IMR-90 (cell line): ENCODE measurements around the gene CHST1. TPM values are rescaled to one million over a fixed set of nuclear protein-coding genes. Genes with fewer than 3 reads are reported as not detected.

Source experiments
- ATAC-seq: fragments of 200-7000 bp; cut with Tn5 transposase; 2 replicates; pipeline ENCODE4 v1.9.1; 2020; ENCODE audit warnings: low read depth, mild to moderate bottlenecking, moderate library complexity
- BruUV-seq: library from RNA; stranded (reverse); fragments of 400-500 nt; replicated peaks from 2 replicates; lab custom pipeline; 2021; lab: Mats Ljungman, UMichigan
- CTCF ChIA-PET: fragments of 300-600 bp; formaldehyde crosslinking; extraction: SDS; loops from one replicate; lab custom pipeline; 2021; ENCODE audit warnings: antibody characterized with exemption; lab: Yijun Ruan, JAX
- POLR2A ChIA-PET: fragments of 300-600 bp; sonication (Branson Sonifier 250); formaldehyde crosslinking; loops from one replicate; lab custom pipeline; 2022; ENCODE audit warnings: antibody characterized with exemption; ENCODE audit not compliant: unreplicated experiment; lab: Charles Lee
- DNase-seq: peaks from one replicate; pipeline ENCODE4 v3.0.0; 2013
- H2AFZ ChIP-seq: replicated peaks from 2 replicates; pipeline ENCODE3; 2013; ENCODE audit warnings: low read length, mild to moderate bottlenecking; ENCODE audit not compliant: poor library complexity
- H2AK5ac ChIP-seq: 2 replicates; pipeline ENCODE4 v1.6.1; 2013; ENCODE audit warnings: low read depth, low read length, inconsistent platforms
- H2AK9ac ChIP-seq: replicated peaks from 2 replicates; pipeline ENCODE3; 2013; ENCODE audit warnings: mild to moderate bottlenecking, low read depth, low read length, moderate library complexity; ENCODE audit not compliant: poor library complexity
- H2BK120ac ChIP-seq: 2 replicates; pipeline ENCODE4 v1.6.1; 2013; ENCODE audit warnings: low read depth, low read length, inconsistent platforms
- H2BK15ac ChIP-seq: 3 replicates; pipeline ENCODE4 v1.6.1; 2013; ENCODE audit warnings: low read depth, low read length, inconsistent platforms
- H2BK20ac ChIP-seq: 2 replicates; pipeline ENCODE4 v1.6.1; 2013; ENCODE audit warnings: low read depth, mild to moderate bottlenecking, inconsistent platforms, low read length, moderate library complexity
- H2BK5ac ChIP-seq: 2 replicates; pipeline ENCODE4 v1.6.1; 2013; ENCODE audit warnings: mild to moderate bottlenecking, low read depth, low read length, inconsistent platforms; ENCODE audit not compliant: poor library complexity, severe bottlenecking
- H3K14ac ChIP-seq: replicated peaks from 2 replicates; pipeline ENCODE4 v1.6.1; 2013; ENCODE audit warnings: low read depth, low read length, inconsistent platforms
- H3K18ac ChIP-seq: 2 replicates; pipeline ENCODE4 v1.6.1; 2013; ENCODE audit warnings: low read depth, low read length, control low read depth
- H3K23ac ChIP-seq: 2 replicates; pipeline ENCODE4 v1.6.1; 2013; ENCODE audit warnings: low read depth, low read length, inconsistent platforms
- H3K27ac ChIP-seq: 2 replicates; pipeline ENCODE4 v1.5.1; 2013; ENCODE audit warnings: mild to moderate bottlenecking, control low read depth, low read length; ENCODE audit not compliant: insufficient read depth
- H3K27me3 ChIP-seq: 2 replicates; pipeline ENCODE4 v1.6.1; 2013; ENCODE audit warnings: low read length; ENCODE audit not compliant: control insufficient read depth, insufficient read depth
- H3K36me3 ChIP-seq: 2 replicates; pipeline ENCODE4 v1.6.1; 2013; ENCODE audit warnings: low read length, mixed read lengths; ENCODE audit not compliant: control insufficient read depth, insufficient read depth
- H3K4ac ChIP-seq: 2 replicates; pipeline ENCODE4 v1.6.1; 2013; ENCODE audit warnings: low read depth, low read length, inconsistent platforms
- H3K4me1 ChIP-seq: 2 replicates; pipeline ENCODE4 v1.6.1; 2013; ENCODE audit warnings: low read length, mixed read lengths; ENCODE audit not compliant: control insufficient read depth, insufficient read depth
- H3K4me2 ChIP-seq: 2 replicates; pipeline ENCODE4 v1.6.1; 2013; ENCODE audit warnings: low read depth, mild to moderate bottlenecking, control low read depth, low read length, moderate library complexity
- H3K4me3 ChIP-seq: 2 replicates; pipeline ENCODE4 v1.5.1; 2013; ENCODE audit warnings: low read depth, mild to moderate bottlenecking, control low read depth, low read length, moderate library complexity; ENCODE audit not compliant: insufficient read depth
- H3K56ac ChIP-seq: 2 replicates; pipeline ENCODE4 v1.6.1; 2013; ENCODE audit warnings: low read length, inconsistent platforms; ENCODE audit not compliant: insufficient read depth; ENCODE audit errors: extremely low read depth
- H3K79me1 ChIP-seq, 2 experiments: 2 replicates each; pipeline ENCODE4 v1.6.1; 2013; ENCODE audit warnings: low read length in 2 of 2, inconsistent platforms in 1 of 2, low read depth in 1 of 2
- H3K9ac ChIP-seq: 2 replicates; pipeline ENCODE4 v1.6.1; 2013; ENCODE audit warnings: low read depth, low read length, control low read depth
- H3K9me1 ChIP-seq: 2 replicates; pipeline ENCODE4 v1.6.1; 2013; ENCODE audit warnings: low read length, inconsistent platforms; ENCODE audit not compliant: insufficient read depth
- H3K9me3 ChIP-seq: 2 replicates; pipeline ENCODE4 v1.6.1; 2013; ENCODE audit warnings: low read length; ENCODE audit not compliant: control insufficient read depth, insufficient read depth
- H4K20me1 ChIP-seq: 2 replicates; pipeline ENCODE4 v1.6.1; 2013; ENCODE audit warnings: low read length, inconsistent platforms; ENCODE audit not compliant: insufficient read depth
- H4K5ac ChIP-seq: 2 replicates; pipeline ENCODE4 v1.6.1; 2013; ENCODE audit warnings: mild to moderate bottlenecking, low read depth, low read length, control low read depth
- H4K8ac ChIP-seq, 2 experiments: 2 replicates each; pipeline ENCODE4 v1.6.1; 2013; ENCODE audit warnings: low read depth in 2 of 2, low read length in 2 of 2, control low read depth in 1 of 2, inconsistent platforms in 1 of 2
- H4K91ac ChIP-seq: 2 replicates; pipeline ENCODE4 v1.6.1; 2013; ENCODE audit warnings: low read depth, low read length, inconsistent platforms; ENCODE audit not compliant: insufficient read depth
- CEBPB ChIP-seq: IDR thresholded peaks from 2 replicates; pipeline ENCODE4 v1.6.1; 2012; ENCODE audit warnings: low read depth, low read length, improper control_type of control experiment
- MAFK ChIP-seq: IDR thresholded peaks from 2 replicates; pipeline ENCODE4 v1.6.1; 2012; ENCODE audit warnings: low read depth, low read length, improper control_type of control experiment
- MAZ ChIP-seq: IDR thresholded peaks from 2 replicates; pipeline ENCODE4 v1.6.1; 2012; ENCODE audit warnings: low read depth, mild to moderate bottlenecking, low read length, improper control_type of control experiment, moderate library complexity, borderline replicate concordance
- NFE2L2 ChIP-seq: fragments of 150-350 bp; IDR thresholded peaks from 2 replicates; pipeline ENCODE4 v1.6.1; 2016; ENCODE audit warnings: low read depth, mild to moderate bottlenecking, low read length
- RCOR1 ChIP-seq: IDR thresholded peaks from 2 replicates; pipeline ENCODE4 v1.6.1; 2012; ENCODE audit warnings: mild to moderate bottlenecking, low read length, improper control_type of control experiment; ENCODE audit not compliant: insufficient replicate concordance
- WGBS, 2 experiments: methylation state at CpG; one replicate each; pipeline versions ENCODE4 v1.1.5 to v1.1.7; 2013; ENCODE audit warnings: missing lambda C conversion rate in 2 of 2; ENCODE audit not compliant: insufficient read length in 1 of 2; ENCODE audit errors: extremely low coverage in 2 of 2; 5-methylcytosine and 5-hydroxymethylcytosine counted together
- dilution Hi-C: fragments of 300-500 bp; cut with HindIII; formaldehyde crosslinking; loops from one replicate; pipeline ENCODE4 v1.14.3; 2018; ENCODE audit warnings: low sequenced_read_pairs; ENCODE audit not compliant: unreplicated experiment
- in situ Hi-C: fragments of 300-500 bp; cut with MboI; formaldehyde crosslinking; loops from 3 replicates; pipeline ENCODE4 v1.14.3; 2019; ENCODE audit warnings: low sequenced_read_pairs, inconsistent platforms, mixed read lengths
- intact Hi-C: fragments of 100-400 bp; cut with micrococcal nuclease; formaldehyde crosslinking; loops from 2 replicates; pipeline ENCODE4 v1.10.0; 2022
- polyA plus RNA-seq, 3 experiments: library from polyadenylated mRNA; depleted of rRNA; stranded (reverse); fragments of >200 nt; gene quantifications; 2 replicates each; pipeline ENCODE4 v1.2.3, GENCODE V29; 2012; ENCODE audit warnings: low replicate concordance in 1 of 3
- total RNA-seq: library from RNA; depleted of rRNA; stranded (reverse); fragments of >200 nt; gene quantifications from 2 replicates; pipeline ENCODE4 v1.2.3, GENCODE V29; 2012

The CHST1 gene
- total and polyA plus RNA-seq, 2 of the 4 experiments (the other 2 are of a cell fraction), result 0.21 TPM; not detected in 1

DNA sequence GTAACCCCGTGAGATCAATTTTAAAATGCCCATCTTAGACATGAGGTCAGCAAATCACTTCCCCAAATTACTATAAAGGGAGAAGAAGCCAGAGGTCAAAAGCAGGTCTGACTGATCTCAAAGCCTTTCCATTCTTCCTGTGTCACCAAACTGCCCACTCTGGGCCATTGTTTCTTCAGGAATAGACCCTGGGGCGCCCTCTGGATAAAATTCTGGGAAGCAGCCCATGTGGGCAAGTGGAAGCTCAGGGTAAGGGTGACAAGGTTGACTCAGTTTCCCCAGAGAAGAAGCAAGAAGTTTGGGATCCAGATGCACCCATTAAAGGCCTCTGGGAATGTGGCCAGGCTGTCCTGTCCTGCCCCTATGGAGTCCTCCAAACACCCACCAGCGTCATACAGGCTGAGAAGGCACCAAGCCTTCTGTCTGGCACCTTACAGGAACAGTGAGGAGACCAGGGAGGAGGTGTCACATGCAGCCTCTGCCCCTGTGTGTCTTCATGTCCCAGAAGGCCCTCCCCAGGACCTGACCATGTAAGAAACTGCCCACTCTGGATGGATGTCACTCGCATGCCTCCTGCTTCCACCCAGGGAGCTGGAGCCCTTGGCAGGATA is 50.1 kb downstream of the CHST1 start:
- CTCF ChIA-PET, result no interaction called here

More for the DNA sequence above, 50.1 kb downstream of the CHST1 start:
- no peak overlapping the region for H2BK120ac ChIP-seq
- no peak for TF ChIP-seq MAZ
- no peak for TF ChIP-seq CEBPB
- no peak for TF ChIP-seq NFE2L2
- no peak for TF ChIP-seq RCOR1
- no peak for TF ChIP-seq MAFK
- in situ Hi-C loops, result no loop called here
- H3K36me3 ChIP-seq, result no peaks in the 10 kb centered on the region
- no peak overlapping the region for H3K4me3 ChIP-seq
- H3K27me3 ChIP-seq, result no peaks in the 10 kb centered on the region; the same call in 1 of the 2 replicates
- intact Hi-C loops, result no loop called here
- no peak overlapping the region for H4K91ac ChIP-seq
- H3K56ac ChIP-seq, result no peak overlapping the region
- H2BK5ac ChIP-seq, result no peak overlapping the region
- H3K18ac ChIP-seq, result no peak overlapping the region
- no peak overlapping the region for H3K23ac ChIP-seq
- no peak overlapping the region for H4K8ac ChIP-seq
- H3K9me1 ChIP-seq, result no peaks in the 10 kb centered on the region
- no peak overlapping the region for H2BK20ac ChIP-seq
- DNase-seq (no peak), ATAC-seq (no peak)
- H2AK9ac ChIP-seq, result no peak overlapping the region
- H3K14ac ChIP-seq, result no peak overlapping the region
- no peak overlapping the region for H2AFZ ChIP-seq
- no peak overlapping the region for H3K4ac ChIP-seq
- H4K20me1 ChIP-seq, result no peaks in the 10 kb centered on the region
- H4K5ac ChIP-seq, result no peak overlapping the region
- WGBS, 2 experiments, result 80% methylated on average over 1 of the region's 4 CpGs; no CpG with 5 or more reads in 1 of the 2 experiments
- H3K4me2 ChIP-seq, result no peak overlapping the region
- H2AK5ac ChIP-seq, result no peak overlapping the region
- H3K9me3 ChIP-seq, result no peaks in the 10 kb centered on the region
- no peaks in the 10 kb centered on the region for H3K79me1 ChIP-seq
- no peak overlapping the region for H3K9ac ChIP-seq
- POLR2A ChIA-PET, result no interaction called here
- no peak overlapping the region for H2BK15ac ChIP-seq
- BruUV-seq, result no TSS peak
- H3K4me1 ChIP-seq, result no peaks in the 10 kb centered on the region
- no peak overlapping the region for H3K27ac ChIP-seq
- dilution Hi-C loops, result no loop called here
